GM06990 (cell line): ENCODE measurements around the gene SLC5A10.
"Not testable (repeated sequence)": the region's sequence is repeated elsewhere in the genome, so short reads cannot be mapped to it uniquely, and the experiment has no call there.

Source experiments
- DNase-seq: peaks from one replicate; pipeline ENCODE4 v3.0.0-alpha.2; 2011; ENCODE audit not compliant: insufficient read length; ENCODE audit errors: extremely low read depth
- H3K27me3 ChIP-seq: replicated peaks from 2 replicates; pipeline ENCODE4 v1.6.0; 2011; ENCODE audit warnings: low read length; ENCODE audit not compliant: control insufficient read depth, insufficient read depth
- H3K36me3 ChIP-seq: 2 replicates; pipeline ENCODE4 v1.5.1; 2011; ENCODE audit warnings: low read length; ENCODE audit not compliant: control insufficient read depth, insufficient read depth
- H3K4me3 ChIP-seq: replicated peaks from 2 replicates; pipeline ENCODE4 v1.5.1; 2011; ENCODE audit warnings: low read depth, mild to moderate bottlenecking, control low read depth, low read length
- CTCF ChIP-seq: IDR thresholded peaks from 2 replicates; pipeline ENCODE4 v1.5.1; 2011; ENCODE audit warnings: low read length, control low read depth, mild to moderate bottlenecking, inconsistent platforms; ENCODE audit not compliant: insufficient read depth, poor library complexity, severe bottlenecking

SLC5A10 gene

GRCh38 chr17:19021622-19022083 is 69.7 kb downstream of the SLC5A10 start:
- no peak overlapping the region for H3K4me3 ChIP-seq

GRCh38 chr17:19022128-19022527 is 70.2 kb downstream of the SLC5A10 start:
- no peak for DNase-seq
- no peak for TF ChIP-seq CTCF
- H3K36me3 ChIP-seq = peaks cover 18% of the 10 kb centered on the region

More at GRCh38 chr17:19021622-19022083, 69.7 kb downstream of the SLC5A10 start:
- DNase-seq = peak; percentile 34
- TF ChIP-seq CTCF = no peak
- no peaks in the 10 kb centered on the region for H3K27me3 ChIP-seq
- peaks cover 18% of the 10 kb centered on the region for H3K36me3 ChIP-seq

GRCh38 chr17:19022747-19023146 is 70.8 kb downstream of the SLC5A10 start:
- peaks cover 18% of the 10 kb centered on the region for H3K36me3 ChIP-seq
- no peak for DNase-seq
- H3K27me3 ChIP-seq = no peaks in the 10 kb centered on the region
- TF ChIP-seq CTCF = no peak
- H3K4me3 ChIP-seq = no peak overlapping the region

More at GRCh38 chr17:19022128-19022527, 70.2 kb downstream of the SLC5A10 start:
- Histone ChIP-seq H3K4me3 (no peak overlapping the region), H3K27me3 (no peaks in the 10 kb centered on the region)

GRCh38 chr17:19023209-19023999 is 71.4 kb downstream of the SLC5A10 start:
- H3K27me3 ChIP-seq = no peaks in the 10 kb centered on the region
- H3K4me3 ChIP-seq = no peak overlapping the region
- peaks cover 18% of the 10 kb centered on the region for H3K36me3 ChIP-seq
- no peak for TF ChIP-seq CTCF
- no peak for DNase-seq

- no peak for DNase-seq
- Histone ChIP-seq H3K4me3 (no peak overlapping the region), H3K36me3 (peaks cover 18% of the 10 kb centered on the region), H3K27me3 (no peaks in the 10 kb centered on the region)
- no peak for TF ChIP-seq CTCF
These were observed 72.4 kb downstream of the SLC5A10 start for GRCh38 chr17:19024101-19025078.

GRCh38 chr17:19028671-19029070 is 76.7 kb downstream of the SLC5A10 start:
- H3K4me3 ChIP-seq, H3K27me3 ChIP-seq, DNase-seq, H3K36me3 ChIP-seq: not testable (repeated sequence)

GRCh38 chr17:19029740-19030139 is 77.8 kb downstream of the SLC5A10 start:
- not testable (repeated sequence) for DNase-seq, H3K27me3 ChIP-seq, H3K36me3 ChIP-seq, H3K4me3 ChIP-seq

- not testable (repeated sequence) for H3K27me3 ChIP-seq, H3K36me3 ChIP-seq, H3K4me3 ChIP-seq, DNase-seq
These were observed 78.9 kb downstream of the SLC5A10 start for GRCh38 chr17:19030771-19031449.
